CD4-positive, alpha-beta T cell treated with Interleukin-1 beta for 1 hour (primary cell): Measurements from ENCODE around the gene MTNR1A.

Source experiments
- DNase-seq, 2 donors: peaks; one replicate each; pipeline ENCODE4 v3.0.0-alpha.2; 2020 to 2022

The MTNR1A gene

DNA sequence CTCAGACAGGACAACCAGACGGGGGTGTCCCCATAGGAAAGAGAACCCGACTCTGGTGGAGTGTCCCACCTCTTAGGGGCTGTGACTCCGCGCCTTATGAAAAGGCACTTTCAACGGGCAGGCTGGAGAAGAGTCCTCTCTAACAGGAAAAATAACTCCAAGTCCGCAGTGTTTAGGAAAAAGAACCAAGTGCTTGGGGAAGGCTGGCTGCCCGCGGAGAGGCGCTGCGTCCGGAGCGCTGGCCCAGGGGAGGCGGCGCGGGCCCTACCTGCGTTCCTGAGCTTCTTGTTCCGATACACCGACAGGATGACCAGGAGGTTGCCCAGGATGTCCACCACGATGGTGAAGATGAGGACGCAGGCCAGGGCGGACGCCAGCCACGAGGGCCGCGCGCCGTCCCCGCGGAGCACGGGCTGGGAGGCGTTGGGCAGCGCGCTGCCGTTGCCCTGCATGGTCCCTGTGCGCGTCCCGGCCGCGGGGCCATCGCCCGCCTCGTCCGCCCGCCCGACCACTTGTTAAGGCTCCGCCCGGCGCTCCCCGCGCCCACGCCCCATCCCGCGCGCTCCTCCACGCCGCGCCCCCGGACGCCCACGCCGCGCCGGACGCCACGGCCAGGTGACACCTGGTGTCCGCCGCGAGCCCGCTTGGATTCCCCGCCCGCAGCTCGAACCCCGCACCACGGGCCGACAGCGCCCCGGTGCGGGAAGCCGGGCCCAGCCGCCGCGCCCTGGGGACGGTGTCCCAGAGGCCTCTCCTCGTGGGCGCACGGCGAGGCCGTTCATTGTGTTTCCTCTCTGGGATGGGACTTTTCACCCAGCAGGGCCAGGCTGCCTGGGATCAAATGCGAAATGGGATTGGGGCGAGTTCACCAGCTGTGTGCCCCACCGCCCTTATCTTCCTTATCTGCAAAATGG lies at the start of gene MTNR1A:
MTNR1A (minus strand) TSS at position 654 of the 914 bp plus-strand sequence; CDS start at position 452, 202 bp downstream.
- no peak for DNase-seq

DNA sequence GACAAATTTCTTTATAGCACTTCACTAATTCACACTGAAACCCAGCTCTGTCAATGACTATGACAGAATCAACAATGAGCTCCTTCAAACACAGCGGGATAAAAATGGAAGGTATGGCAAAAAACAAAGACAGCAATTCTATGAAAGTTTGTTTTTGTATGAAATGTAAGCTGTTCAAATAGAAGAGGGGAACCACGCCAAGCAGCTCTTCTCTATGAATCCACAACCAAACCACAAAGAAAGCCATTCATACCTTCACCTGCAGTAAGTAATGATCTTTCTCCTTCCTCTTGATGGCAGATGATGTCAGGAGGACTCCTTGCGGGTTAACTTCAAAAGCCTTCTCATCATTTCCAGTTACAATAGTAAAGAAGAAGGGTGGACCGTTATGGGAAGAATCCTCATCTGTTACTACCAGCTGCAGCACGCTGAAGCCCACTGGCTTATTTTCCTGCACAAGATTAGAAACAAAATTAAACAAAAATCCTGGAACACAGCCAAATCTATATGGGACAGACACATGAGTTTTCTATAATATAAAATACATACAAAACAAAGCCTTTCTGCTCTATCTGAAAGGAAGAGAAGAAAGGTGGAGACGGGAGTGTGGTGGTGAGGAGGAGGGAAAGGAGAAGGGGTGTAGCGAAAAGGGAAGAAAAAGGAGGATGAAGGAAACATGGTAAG lies 48.9 kb upstream of the MTNR1A start:
- no peak for DNase-seq

DNA sequence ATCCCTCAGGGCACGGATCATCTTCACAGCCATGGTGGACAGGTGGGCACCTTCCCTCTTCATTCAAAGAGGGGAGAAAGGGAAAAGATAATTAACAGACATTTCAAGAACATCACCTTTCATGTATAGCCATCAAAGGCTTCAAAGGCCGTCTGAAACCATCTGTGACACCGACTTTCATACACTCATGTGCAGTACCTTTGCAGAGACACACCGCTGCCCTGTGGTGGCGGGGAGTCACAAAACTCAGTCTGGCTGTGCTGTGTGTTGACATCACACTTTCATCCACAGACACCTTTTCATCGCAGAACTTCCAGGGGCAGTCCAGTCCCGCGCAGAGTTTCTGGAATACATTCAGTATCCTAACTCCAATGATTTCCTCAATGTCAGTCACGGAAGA lies 47.6 kb upstream of the MTNR1A start:
- DNase-seq = no peak

DNA sequence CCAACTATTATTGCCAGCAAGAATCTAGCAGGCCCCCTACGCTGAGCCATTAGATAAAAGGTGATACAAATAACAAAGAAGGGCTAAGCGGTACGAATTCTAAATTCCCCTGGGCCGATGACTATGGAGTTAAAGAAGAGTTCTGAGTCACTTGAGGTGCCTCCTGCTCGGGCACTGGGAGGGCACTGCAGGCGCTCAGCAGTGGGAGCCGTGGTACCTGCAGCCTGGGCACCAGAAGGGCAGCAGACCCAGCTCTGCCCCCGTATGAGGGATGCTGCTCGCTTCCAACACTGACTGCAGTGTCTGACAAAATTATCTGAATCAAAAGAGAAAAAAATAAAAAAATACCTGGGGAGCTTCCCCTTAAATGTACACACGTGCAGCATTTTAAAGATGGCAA lies 44.1 kb upstream of the MTNR1A start:
- no peak for DNase-seq

DNA sequence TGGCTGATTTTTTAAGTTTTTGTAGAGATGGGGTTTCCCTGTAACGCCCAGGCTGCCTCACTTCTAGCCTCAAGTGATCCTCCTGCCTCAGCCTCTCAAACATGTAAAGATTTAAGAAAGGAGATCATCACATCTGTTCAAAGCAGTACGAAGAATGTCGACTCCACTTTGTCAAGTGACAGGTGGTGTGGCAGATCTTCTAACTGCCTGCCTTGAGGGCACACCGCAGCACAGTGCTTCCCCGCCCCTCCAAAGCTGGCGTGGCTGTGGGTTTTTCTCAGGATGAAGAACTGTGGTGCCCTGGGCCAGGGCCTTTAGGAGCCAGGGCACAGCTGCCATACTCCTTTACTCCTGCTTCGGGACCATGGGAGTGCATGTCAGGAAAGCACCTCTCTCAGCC lies 43.3 kb upstream of the MTNR1A start:
- no peak for DNase-seq

DNA sequence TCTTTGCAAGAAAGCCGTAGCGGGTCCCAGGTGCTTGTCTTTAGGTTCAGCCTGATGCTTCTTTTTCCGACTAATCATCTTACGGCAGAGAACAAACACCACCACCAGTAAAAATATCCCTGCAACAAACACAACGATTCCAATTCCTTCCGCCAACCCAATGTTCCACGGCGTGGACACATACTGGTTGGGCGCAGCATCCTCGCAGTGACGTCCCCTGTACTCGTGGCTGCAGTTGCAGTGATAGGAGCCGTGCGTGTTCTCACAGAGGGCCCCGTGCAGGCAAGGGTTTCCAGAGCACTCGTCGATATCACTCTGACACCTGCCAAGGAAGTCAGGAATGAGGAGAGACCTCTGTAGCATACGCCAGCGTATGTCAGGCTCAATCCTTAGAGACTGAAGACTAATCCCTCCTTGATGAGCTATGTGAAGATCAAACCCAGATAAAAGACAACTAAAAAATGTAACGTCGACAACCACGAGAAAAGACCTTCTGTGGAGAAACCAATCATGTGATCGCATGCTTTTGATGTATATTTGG lies 41.6 kb upstream of the MTNR1A start:
- no peak for DNase-seq

DNA sequence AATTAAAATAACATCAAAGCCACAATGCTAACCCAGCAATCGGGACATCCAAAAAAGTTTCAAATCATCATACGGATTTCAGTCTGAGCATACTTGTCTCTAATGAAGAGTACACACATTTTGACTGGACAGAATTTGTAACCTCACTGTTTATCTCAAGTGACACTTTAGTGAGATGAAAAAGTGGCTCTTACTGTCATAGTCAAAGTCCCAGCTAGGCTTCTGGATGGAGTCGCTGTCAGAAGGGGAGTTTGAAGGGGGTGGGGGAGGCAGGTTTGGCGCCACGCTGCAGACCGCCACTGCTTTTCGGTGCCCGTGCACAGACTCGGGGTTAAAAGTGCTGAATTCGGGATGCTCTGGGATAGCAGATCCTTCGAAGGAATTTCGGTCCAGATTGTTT lies 41.0 kb upstream of the MTNR1A start:
- DNase-seq = no peak

DNA sequence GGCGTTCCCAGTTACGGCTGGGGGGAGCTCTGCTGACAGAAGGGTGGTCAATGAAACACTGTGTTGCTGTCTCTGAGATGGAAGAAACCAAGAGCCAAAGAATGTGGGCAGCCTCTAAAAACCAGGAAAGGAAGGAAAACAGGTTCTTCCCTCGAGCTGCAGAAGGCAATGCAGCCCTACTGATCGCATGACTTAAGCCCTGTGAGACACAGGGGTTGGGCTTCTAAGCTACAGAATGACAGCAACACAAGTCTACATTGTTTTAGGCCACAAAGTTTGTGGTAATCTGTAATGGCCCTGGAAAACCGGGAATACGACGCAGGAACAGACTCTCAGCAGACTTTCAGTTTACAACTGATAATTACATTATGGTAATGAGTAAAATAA lies 38.2 kb upstream of the MTNR1A start:
- no peak for DNase-seq

DNA sequence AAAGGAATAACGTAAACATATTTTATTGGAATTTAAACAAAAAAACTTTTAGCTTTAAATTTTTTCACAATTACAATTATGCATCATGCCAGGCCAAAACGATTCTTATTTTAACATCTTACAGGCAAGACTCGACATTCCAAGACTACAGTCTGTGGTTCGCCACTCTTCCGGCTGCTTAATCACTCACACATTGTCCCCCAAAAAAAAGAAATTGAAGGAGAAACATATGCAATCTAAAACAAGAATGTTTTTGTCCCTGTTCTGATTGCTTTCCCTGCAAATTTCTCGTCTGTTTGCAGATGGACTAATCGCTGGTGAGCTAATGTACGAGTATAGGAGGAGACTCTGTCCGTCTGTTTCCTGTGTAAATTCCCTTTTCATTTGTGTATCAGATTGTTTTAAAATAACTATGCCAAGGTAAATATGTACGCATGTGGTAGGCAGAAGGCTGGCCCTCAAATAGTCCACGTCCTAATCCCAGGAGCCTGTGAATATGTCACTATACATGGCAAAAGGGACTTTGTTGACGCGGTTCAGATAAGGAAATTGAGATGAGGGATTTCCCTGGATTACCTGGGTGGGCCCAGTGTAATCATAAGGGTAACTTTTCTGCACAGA lies 37.7 kb upstream of the MTNR1A start:
- DNase-seq = no peak

DNA sequence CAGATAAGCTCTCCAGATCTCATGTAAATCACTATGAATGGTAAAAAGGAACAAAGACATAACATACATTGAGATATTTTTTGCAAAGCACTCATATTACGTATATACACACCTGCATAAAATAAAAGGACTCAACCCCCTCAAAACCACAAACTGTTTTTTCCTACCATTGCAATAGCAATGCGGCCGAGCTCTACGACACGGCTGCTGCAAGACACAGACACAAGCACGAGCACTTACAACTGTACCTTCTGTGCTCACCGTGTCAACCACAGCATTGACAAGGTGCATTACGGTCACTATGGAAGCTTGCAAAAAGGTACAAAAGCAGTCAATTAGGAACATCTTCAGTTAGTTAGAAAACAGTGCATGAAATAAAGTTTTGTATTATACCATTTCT lies 37.1 kb upstream of the MTNR1A start:
- no peak for DNase-seq

DNA sequence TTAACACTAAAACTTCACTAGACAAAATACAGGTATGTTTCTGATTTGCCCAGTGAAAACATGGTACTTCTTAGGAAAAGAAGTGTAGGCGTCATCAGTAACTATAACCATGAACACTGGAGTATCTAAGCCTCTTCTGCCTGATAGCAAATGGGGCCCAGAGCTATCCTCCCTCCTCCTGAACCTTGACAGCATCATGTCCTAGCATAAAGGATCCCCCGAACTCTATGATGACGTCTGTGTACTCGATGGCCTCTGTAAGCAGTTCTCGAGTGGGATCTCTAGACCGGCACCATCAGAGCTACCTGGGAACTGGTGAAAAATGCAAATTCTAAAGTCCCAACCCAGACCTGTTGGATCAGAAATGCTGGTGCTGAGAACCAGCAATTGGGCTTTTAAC lies 36.3 kb upstream of the MTNR1A start:
- DNase-seq = no peak

DNA sequence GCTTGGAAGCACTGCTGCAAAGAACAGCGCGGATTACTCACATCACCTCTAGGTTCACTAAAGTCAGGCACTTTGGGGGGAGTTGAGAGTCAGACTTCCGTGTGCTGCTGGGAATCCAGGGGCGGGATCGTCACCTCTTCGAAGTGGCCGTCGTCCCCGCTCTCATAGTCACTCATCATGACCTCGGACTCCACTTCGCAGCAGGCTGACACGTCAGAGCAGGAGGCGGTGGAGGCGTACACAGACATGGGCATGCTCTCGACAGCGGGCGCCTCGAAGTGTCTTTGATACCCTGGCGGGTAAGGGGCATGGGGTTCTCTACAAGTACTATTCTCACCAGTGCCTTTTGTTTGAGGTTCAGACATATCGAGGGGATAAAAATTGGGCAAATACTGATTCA lies 33.1 kb upstream of the MTNR1A start:
- DNase-seq = no peak

DNA sequence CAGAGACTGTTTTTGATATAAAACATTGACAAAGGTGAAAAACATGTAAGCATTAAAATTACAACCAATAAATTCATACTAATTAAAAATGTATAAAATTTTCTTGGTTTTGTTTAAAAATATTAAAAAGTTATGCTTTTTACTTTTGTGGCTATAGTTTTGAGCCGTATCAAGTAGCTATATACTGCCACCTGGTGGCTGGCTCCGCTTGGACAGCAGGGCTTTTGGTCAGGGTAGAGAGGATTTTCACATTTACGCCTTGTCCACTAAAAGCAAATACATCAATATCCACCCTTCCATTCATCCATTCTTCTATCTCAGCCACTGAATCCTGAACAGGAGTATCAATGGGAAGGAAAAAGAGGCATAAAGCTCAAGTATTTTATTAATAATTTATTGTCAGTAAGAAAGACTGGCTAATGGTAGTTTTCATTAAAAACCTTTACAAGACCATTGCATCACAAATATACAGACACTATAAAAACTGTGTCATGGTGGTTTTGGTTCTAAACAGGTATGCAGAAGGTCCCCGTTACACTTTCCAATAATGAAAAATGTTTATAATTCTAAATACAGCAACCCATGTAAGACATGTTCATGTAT lies 32.1 kb upstream of the MTNR1A start:
- DNase-seq = peak; percentile 29 to 48

DNA sequence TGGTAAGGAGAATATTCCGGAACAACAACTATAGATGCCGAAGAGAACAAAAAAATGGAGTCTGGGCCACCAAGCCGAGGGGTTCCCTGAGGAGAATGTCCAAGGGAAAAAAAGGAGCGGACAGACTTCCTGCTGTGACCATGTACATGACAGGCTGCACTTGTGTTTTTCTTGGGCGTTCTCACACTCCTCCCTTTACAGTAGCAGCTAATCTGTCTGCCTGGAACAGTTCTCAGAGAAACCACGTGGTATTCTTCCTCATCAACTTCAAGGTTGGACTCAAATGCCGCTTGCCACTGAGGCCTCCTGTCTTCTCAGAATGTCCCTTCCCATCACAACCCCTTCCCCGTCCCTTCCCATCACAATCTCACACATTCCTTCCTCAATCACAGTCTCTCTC lies 30.8 kb upstream of the MTNR1A start:
- no peak for DNase-seq

DNA sequence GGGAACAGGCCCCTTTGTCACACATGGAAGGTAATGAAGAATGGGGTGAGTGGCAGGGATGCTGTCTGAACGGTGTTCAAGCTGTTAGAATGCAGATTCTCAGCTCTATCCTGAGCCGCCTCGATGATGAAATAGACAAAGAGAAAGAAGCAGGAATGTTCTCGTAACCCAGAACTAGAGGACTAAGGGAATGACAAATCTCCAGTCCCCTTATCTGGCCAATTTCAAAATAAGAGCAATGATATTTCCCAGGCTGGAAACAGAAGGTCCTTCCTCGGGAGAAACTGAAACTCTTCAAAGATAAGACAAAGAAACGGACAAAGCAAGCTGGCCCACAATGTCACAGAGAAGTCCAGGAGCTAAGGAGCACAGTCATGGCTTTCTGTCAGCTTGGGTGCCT lies 29.5 kb upstream of the MTNR1A start:
- DNase-seq = no peak

DNA sequence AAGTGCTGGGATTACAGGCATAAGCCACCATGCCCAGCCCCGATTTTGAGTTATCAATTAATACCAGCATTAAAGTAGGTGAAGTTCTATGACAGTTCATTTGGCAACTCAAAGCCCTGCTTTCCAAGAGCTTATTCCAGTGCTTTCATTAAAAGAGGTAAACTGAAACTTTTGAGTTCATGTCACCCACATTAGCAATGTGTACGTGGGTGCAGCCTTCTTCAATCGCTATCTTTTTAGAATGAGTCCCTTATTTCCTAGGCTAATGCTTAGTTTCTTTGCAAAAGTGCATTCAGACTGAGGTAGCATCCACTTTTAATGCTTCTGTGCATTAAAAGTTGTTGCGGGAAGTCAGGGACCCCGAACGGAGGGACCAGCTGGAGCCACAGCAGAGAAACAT lies 26.1 kb upstream of the MTNR1A start:
- no peak for DNase-seq

DNA sequence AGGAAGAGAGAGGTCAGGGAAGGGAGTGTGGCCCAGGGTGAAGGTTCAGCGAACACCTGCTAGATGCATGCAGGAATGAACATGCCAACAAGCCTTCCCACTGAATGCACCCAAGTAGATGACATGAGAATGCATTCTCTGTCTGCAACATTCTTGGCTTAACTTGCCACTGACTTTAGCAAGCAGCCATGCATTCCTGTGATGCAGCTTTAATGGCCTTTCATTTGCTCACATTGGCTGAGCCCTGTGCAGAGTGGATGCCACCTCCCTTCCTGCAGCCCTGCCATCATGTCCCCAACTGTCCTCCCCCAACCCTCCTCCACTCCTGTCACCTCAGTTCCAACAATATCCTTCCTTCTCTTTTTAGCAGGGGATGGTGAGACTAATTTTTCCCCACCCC lies 25.3 kb upstream of the MTNR1A start:
- no peak for DNase-seq

DNA sequence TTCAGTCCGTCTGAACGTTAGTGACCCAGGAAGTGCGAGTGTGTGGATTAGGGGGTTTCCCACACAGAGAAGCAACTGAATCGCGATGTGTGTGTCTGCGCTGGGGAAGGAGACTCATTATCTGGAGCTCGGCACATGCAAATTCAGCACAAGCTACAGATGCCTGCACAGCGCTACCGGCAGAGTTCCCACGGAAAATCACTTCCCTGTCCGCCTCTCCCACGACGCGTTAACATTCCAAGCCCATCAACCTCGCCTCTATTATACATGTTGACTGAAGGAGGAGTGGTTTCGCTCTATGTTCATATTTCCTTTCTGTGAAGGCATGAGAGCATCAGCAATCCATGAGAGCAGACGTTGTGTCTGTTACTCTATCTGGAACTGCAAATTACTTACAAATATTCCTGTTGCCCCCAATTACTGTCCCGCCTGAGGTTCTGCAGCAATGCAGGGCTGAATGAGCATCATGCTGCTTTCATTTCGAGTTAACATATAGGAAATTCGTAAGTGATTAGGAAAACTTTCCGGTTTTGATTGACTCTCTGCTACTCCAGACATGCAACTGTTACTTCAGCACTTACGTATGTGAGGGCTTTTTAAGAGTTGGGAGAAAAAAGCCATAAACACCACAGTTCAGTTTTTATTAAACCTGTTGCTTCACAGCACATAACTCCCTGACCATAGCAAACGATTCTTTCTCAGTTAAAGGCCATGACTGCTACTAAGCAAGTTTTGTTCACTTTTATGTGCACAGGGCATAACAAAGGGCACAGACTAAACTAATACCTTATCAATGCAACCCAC lies 15.0 kb upstream of the MTNR1A start:
- no peak for DNase-seq

DNA sequence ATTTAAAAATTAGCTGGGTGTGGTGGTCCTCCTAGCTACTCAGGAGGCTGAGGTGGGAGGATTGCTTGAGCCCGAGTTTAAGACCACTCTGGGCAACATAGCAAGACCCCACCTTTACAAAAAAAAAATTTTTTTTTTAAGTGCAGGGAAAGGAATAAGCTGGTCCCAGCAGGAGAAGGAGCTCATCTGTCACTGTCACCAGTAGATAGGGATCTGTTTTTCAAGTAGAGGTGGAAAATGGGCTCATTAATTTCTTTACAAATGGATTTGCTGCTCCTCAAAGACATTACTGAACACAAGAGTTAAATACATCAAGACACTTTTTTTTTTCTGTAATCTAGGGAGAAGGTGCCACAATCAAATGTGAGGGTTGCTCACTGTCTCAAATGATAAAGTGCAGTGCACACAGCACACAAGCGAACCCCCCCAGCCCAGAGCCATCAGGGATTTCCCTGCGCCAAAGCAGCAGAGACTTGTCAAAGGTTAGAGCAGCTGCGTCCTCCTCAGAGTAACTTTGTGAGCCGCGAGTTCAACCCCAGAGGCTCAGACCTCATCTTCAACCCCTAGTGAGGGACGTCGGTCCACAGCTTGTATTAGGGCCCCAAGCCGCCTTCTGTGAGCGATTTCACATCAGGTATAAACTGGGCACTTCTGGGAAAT lies 14.3 kb upstream of the MTNR1A start:
- no peak for DNase-seq

DNA sequence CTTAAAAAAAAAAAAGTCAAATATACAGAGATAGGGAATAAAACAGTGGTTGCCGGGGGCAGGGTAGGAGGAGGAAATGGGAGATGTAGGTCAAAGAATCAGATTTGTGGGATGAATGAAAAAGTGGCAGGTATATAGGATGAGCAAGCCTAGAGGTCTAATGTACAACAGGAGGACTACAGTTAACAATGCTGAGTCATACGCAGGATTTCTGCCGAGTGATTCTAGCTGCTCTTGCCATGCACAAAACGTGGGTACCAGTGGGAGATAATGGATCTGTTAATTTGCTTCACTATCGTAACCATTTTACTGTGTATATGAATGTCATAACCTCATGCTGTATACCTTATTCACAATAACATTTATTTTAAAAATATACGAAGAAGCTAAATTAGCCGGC lies 10.7 kb upstream of the MTNR1A start:
- no peak for DNase-seq

DNA sequence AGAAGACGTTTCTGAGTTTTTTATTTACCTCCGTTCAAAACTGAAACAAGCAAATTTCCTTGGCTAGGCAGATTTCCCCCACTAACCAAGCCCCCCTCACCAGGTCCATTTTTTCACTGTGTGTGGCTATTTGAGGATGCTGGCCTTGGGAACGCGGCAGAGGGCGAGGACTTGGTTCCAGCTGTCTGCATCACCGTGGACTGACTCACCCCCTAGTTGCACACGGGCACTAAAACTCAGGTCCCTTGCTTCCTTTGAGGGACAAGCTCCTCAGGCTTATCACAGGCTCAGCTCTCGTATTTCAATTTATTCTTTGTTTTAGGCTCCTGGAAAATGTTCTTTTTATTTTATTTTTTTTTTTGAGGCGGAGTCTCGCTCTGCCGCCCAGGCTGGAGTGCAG lies 8.4 kb upstream of the MTNR1A start:
- DNase-seq = no peak

DNA sequence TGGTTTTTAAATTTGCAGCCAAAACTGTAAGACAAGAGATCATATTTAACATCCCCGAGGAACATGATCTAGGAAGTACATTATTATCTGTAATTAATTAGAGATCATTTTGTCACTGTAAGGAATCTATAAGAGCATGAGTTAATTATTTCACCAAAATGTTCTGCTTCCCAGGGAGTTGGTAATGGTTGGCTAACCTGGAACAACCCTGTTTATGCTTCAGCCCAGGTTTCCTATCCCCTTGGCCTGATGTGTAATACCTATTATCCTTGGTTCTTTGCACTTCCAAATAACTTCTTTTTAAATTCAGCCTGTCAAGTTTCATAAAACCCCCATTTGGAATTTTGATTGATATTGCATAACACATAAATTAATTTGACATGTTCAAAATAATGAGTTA lies 6.4 kb upstream of the MTNR1A start:
- no peak for DNase-seq
